ENCODE measurements around the gene C11orf86. TPM values are rescaled to one million over a fixed set of nuclear protein-coding genes. Genes with fewer than 3 reads are reported as not detected.

Gene C11orf86
- total RNA-seq (2014; rRNA removed; shearing (Covaris generic)) = not detected in 2 replicates

GRCh38 chr11:66974724-66975404 lies at the start of gene C11orf86:
Gene C11orf86 (plus strand): TSS chr11:66975304. CDS start chr11:66975363, 59 bp downstream.
- no peak within 1 kb of the TSS for H3K27ac ChIP-seq
- no peaks in the 10 kb centered on the region for H3K27me3 ChIP-seq
- DNase-seq = no peak
- H3K4me1 ChIP-seq = no peaks in the 10 kb centered on the region; the same call in 1 of the 2 replicates
- H3K9me3 ChIP-seq (replicated peaks) = no peaks in the 10 kb centered on the region
- no peaks in the 10 kb centered on the region for H3K36me3 ChIP-seq
- no peak within 1 kb of the TSS for H3K4me3 ChIP-seq

GRCh38 chr11:66929753-66930152 lies 45.4 kb upstream of the C11orf86 start:
- DNase-seq = no peak
- Histone ChIP-seq H3K36me3 (no peaks in the 10 kb centered on the region), H3K4me1 (no peaks in the 10 kb centered on the region), H3K4me3 (no peak overlapping the region), H3K9me3 (replicated peaks) (no peaks in the 10 kb centered on the region), H3K27me3 (no peaks in the 10 kb centered on the region), H3K27ac (no peak overlapping the region)

- no peak overlapping the region for H3K27ac ChIP-seq
Measured at GRCh38 chr11:66932543-66932942, 42.6 kb upstream of the C11orf86 start.

GRCh38 chr11:66933531-66933930 lies 41.6 kb upstream of the C11orf86 start:
- Histone ChIP-seq H3K4me3 (no peak overlapping the region), H3K36me3 (no peaks in the 10 kb centered on the region), H3K27me3 (no peaks in the 10 kb centered on the region), H3K27ac (no peak overlapping the region), H3K4me1 (no peaks in the 10 kb centered on the region), H3K9me3 (replicated peaks) (no peaks in the 10 kb centered on the region)
- DNase-seq = no peak

More at GRCh38 chr11:66932543-66932942, 42.6 kb upstream of the C11orf86 start:
- Histone ChIP-seq H3K9me3 (replicated peaks) (no peaks in the 10 kb centered on the region), H3K27me3 (no peaks in the 10 kb centered on the region), H3K4me3 (no peak overlapping the region), H3K36me3 (no peaks in the 10 kb centered on the region), H3K4me1 (no peaks in the 10 kb centered on the region)
- DNase-seq = no peak

- no peak for DNase-seq
- no peaks in the 10 kb centered on the region for H3K36me3 ChIP-seq
- no peaks in the 10 kb centered on the region for H3K9me3 ChIP-seq (replicated peaks)
- no peaks in the 10 kb centered on the region for H3K4me1 ChIP-seq
- no peak overlapping the region for H3K4me3 ChIP-seq
- no peaks in the 10 kb centered on the region for H3K27me3 ChIP-seq
- H3K27ac ChIP-seq = no peak overlapping the region
Measured at GRCh38 chr11:66934950-66935779, 39.9 kb upstream of the C11orf86 start.

- no peaks in the 10 kb centered on the region for H3K9me3 ChIP-seq (replicated peaks)
- H3K27ac ChIP-seq = no peak overlapping the region
- DNase-seq = no peak
- H3K36me3 ChIP-seq = no peaks in the 10 kb centered on the region
- no peaks in the 10 kb centered on the region for H3K4me1 ChIP-seq
- H3K4me3 ChIP-seq = no peak overlapping the region
- no peaks in the 10 kb centered on the region for H3K27me3 ChIP-seq
Measured at GRCh38 chr11:66936311-66936711, 38.8 kb upstream of the C11orf86 start.

GRCh38 chr11:66937193-66937733 lies 37.8 kb upstream of the C11orf86 start:
- H3K27ac ChIP-seq = no peak overlapping the region
- no peaks in the 10 kb centered on the region for H3K27me3 ChIP-seq
- DNase-seq = no peak
- no peaks in the 10 kb centered on the region for H3K9me3 ChIP-seq (replicated peaks)
- no peaks in the 10 kb centered on the region for H3K4me1 ChIP-seq
- no peaks in the 10 kb centered on the region for H3K36me3 ChIP-seq
- no peak overlapping the region for H3K4me3 ChIP-seq

- no peak for DNase-seq
- H3K27ac ChIP-seq = no peak overlapping the region
- H3K27me3 ChIP-seq = no peaks in the 10 kb centered on the region
- H3K4me3 ChIP-seq = no peak overlapping the region
- no peaks in the 10 kb centered on the region for H3K36me3 ChIP-seq
- H3K4me1 ChIP-seq = no peaks in the 10 kb centered on the region
- no peaks in the 10 kb centered on the region for H3K9me3 ChIP-seq (replicated peaks)
Measured at GRCh38 chr11:66938582-66939135, 36.4 kb upstream of the C11orf86 start.

GRCh38 chr11:66950112-66950535 lies 25.0 kb upstream of the C11orf86 start:
- Histone ChIP-seq H3K9me3 (replicated peaks) (no peaks in the 10 kb centered on the region), H3K4me3 (no peak overlapping the region), H3K27me3 (no peaks in the 10 kb centered on the region), H3K4me1 (peaks cover 36% of the 10 kb centered on the region), H3K36me3 (no peaks in the 10 kb centered on the region), H3K27ac (peak overlapping the region; percentile 33)
- peak; percentile 78 to 82 for DNase-seq

GRCh38 chr11:66951135-66951534 lies 24.0 kb upstream of the C11orf86 start:
- no peaks in the 10 kb centered on the region for H3K36me3 ChIP-seq
- peaks cover 36% of the 10 kb centered on the region for H3K4me1 ChIP-seq
- H3K27ac ChIP-seq = no peak overlapping the region
- no peak for DNase-seq
- H3K9me3 ChIP-seq (replicated peaks) = no peaks in the 10 kb centered on the region
- no peaks in the 10 kb centered on the region for H3K27me3 ChIP-seq
- H3K4me3 ChIP-seq = no peak overlapping the region

GRCh38 chr11:66951927-66952337 lies 23.2 kb upstream of the C11orf86 start:
- H3K4me3 ChIP-seq = no peak overlapping the region
- H3K36me3 ChIP-seq = no peaks in the 10 kb centered on the region
- peaks cover 36% of the 10 kb centered on the region for H3K4me1 ChIP-seq
- no peaks in the 10 kb centered on the region for H3K9me3 ChIP-seq (replicated peaks)
- peak; percentile 89 to 93 for DNase-seq
- H3K27ac ChIP-seq = peak overlapping the region; percentile 68
- no peaks in the 10 kb centered on the region for H3K27me3 ChIP-seq

GRCh38 chr11:66953081-66953833 lies 21.8 kb upstream of the C11orf86 start:
- DNase-seq = no peak
- peak overlapping the region; percentile 68 for H3K27ac ChIP-seq
- H3K4me3 ChIP-seq = no peak overlapping the region
- no peaks in the 10 kb centered on the region for H3K36me3 ChIP-seq
- peaks cover 38% of the 10 kb centered on the region for H3K4me1 ChIP-seq
- H3K9me3 ChIP-seq (replicated peaks) = no peaks in the 10 kb centered on the region
- H3K27me3 ChIP-seq = no peaks in the 10 kb centered on the region

- DNase-seq = no peak
- Histone ChIP-seq H3K27me3 (no peaks in the 10 kb centered on the region), H3K4me3 (no peak overlapping the region), H3K36me3 (no peaks in the 10 kb centered on the region), H3K9me3 (replicated peaks) (no peaks in the 10 kb centered on the region), H3K27ac (no peak overlapping the region), H3K4me1 (peaks cover 25% of the 10 kb centered on the region)
Measured at GRCh38 chr11:66956689-66957290, 18.3 kb upstream of the C11orf86 start.

- Histone ChIP-seq H3K36me3 (no peaks in the 10 kb centered on the region), H3K27ac (peak overlapping the region; percentile 82), H3K4me1 (peaks cover 13% of the 10 kb centered on the region), H3K27me3 (no peaks in the 10 kb centered on the region), H3K9me3 (replicated peaks) (no peaks in the 10 kb centered on the region), H3K4me3 (peak overlapping the region; percentile 90)
- no peak for DNase-seq
Measured at GRCh38 chr11:66957971-66958231, 17.2 kb upstream of the C11orf86 start.

All from SJCRH30 (cell line).